ENCODE measurements around the gene OTUD1. TPM values are rescaled to one million over a fixed set of nuclear protein-coding genes. Genes with fewer than 3 reads are reported as not detected.

Gene OTUD1
- total RNA-seq, 1 donor from 2014 or later, result 35.9 TPM

DNA sequence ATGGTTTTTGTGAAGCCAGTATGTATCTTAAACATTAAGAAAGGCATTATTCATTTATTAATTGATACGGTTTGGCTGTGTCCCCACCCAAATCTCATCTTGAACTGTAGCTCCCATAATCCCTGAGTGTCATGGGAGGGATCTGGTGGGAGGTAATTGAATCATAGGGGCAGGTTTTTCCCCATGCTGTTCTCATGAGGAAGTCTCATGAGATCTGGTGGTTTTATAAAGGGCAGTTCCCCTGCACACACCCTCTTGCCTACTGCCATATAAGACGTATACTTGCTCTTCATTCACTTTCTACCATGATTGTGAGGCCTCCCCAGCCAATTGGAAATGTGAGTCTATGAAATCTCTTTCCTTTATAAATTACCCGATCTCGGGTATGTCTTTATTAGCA is 28.1 kb downstream of the OTUD1 start:
- DNase-seq (ENCODE audit: low spot score), result no peak

DNA sequence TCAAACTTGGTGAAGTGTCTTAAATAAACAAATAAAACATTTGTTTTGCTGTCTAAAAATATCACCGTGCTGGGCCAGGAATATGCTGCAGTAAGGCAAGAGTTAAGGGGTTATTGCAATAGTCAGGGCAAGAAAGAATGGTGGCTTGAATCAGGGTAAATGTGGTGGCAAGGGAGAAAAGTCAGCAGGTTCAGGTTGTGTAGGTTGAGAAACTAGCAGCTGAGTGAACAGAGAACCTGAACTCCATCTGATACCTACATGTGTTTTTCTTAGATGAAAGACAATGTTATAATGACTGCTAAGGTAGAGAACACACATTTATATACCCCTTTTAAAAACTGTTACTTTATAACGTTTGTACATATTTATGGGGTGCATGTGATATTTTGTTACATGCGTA is 28.7 kb downstream of the OTUD1 start:
- no peak for DNase-seq (ENCODE audit: low spot score)

DNA sequence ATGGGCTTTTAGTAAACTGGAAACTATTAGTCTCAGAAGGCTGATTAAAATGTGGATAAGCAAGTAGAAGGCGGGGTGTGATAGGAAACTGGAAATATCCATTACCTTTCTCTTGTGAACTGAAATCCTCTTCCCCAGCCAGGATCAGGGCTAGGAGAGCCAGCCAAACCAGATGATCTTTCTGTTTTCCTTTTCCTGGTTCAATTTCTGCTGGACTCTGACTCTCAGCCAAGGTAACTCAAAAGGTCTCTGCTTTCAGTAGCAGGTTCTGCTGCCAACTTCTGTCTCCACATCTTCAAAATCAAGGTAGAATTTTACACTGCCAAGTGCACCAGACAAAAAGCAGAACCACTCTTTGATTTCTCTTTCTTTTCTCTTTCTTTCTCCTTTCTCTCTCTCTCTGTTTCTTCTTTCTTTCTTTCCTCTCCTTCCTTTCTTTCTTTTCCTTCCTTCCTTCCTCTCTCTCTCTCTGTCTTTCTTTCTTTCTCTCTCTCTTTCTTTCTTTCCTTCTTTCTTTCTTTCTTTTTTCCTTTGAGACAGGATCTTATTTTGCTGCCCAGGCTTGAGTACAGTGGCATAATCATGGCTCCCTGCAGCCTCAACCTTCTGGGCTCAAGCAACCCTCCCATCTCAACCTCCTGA is 30.8 kb downstream of the OTUD1 start:
- DNase-seq (ENCODE audit: low spot score), result no peak

DNA sequence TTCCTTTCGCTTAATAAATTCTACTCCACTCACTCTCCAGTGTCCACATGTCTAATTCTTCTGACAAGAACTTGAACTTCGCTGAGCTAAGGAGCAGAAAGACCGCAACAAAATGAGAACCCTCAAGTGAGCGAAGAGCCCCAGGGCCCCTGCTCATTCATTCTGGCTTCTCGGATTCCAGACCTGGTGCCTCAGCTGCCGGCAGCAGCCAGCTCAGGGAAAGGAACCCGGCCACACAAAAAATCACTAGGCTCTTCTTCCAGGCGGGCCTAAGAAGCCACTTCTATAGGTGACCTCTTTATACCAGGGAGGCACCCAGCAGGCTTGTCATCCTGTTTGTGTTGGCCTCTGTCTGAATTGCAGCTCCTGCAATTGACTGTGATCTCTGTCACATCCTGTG is 33.3 kb downstream of the OTUD1 start:
- no peak for DNase-seq (ENCODE audit: low spot score)

DNA sequence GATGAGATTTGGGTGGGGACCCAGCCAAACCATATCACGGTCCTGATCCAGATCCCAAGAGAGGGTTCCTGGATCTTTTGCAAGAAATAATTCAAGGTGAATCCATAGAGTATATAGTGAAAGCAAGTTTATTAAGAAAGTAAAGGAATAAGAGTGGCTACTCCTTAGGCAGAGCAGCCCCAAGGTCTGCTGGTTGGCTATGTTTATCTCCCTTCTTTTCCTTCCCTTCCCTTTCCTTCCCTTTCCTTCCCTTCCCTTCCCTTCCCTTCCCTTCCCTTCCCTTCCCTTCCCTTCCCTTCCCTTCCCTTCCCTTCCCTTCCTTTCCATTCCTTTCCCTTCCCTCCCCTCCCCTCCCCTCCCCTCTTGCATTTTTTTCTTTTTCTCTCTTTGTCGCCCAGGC is 35.2 kb downstream of the OTUD1 start:
- DNase-seq (ENCODE audit: low spot score), result no peak

DNA sequence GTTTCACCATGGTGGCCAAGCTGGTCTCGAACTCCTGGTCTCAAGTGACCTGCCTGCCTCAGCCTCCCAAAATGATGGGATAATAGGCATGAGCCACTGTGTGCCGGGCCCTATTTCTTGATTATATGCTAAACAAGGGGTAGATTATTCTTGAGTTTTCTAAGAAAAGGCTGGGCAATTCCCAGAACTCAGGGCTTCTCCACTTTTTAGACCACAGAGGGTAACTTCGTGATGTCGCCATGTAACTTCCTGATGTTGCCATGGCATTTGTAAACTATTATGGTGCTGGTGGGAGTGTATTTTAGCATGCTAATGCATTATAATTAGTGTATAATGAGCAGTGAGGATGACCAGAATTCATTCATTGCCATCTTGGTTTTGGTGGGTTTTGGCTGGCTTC is 35.8 kb downstream of the OTUD1 start:
- DNase-seq (ENCODE audit: low spot score), result no peak

DNA sequence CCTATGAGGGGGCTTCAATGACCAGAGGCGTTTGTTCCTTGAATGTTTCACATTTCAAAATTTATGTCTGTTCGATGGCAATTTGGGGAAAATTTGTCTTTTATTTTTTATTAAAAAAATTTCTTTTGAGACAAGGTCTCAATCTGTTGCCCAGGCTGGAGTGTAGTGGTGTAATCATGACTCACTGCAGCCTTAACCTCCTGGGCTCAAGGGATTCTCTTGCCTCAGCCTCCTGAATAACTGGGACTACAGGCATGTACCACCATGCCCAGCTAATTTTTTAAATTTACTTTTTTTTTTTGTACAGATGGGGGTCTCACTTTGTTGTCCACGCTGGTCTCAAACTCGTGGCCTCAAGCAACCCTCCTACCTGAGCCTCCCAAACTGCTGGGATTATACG is 39.7 kb downstream of the OTUD1 start:
- no peak for DNase-seq (ENCODE audit: low spot score)

DNA sequence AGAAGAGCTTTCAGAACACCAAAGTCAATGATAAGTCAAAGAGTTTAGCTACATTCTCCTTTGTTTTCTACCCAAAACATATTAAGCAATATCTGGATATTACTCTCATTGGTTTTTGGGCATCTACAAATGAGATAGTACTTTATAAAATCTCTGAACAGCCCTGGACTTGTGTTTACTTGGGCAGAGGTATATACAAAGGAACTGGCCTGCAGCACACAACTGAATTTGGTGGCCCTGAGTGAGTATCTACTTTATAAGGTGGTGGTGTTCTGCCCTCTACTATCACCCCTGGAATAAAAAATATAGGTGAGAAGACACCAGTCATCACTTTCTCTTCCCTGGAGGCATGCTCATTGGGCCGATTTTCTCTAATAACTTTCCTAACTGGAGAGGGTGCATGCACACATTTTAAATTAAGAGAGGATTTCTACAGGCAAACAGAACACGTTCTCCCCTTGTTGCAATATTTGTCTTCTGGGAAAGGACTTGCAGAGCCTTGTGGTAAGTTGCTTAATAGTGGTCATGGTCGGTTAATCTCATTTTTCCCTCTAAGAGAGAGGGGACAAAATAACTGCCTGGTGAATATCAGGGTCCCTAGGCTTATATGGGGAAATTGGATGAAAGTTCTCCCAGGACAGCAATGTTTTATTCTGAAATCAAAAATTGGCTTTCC is 41.1 kb downstream of the OTUD1 start:
- DNase-seq (ENCODE audit: low spot score), result no peak

DNA sequence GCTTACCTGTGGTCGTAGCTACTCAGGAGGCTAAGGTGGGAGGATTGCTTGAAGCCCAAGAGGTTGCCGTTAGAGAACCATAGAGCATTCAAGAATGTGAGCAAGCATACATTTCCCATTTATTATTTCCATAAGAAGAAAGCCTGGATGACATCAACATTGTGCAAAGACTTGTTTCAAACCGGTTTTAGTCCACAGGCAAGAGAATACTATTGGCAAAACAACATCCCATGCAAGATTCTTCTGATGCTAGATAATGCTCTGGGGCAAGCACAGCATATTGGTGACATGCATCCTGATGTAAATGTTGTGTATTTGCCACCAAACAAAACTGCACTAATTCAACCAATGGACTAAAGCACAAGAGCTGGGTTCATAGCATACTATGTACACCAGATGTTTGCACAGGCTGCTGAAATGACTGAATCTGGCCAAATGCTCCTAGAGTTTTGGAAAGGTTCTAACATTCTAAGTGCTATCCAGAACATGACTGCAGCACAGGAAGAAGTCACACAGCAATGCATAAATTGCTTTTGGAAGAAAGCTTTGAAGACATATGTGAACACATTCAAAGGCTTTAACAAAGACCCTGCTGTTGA is 42.6 kb downstream of the OTUD1 start:
- DNase-seq (ENCODE audit: low spot score), result peak; percentile 14

DNA sequence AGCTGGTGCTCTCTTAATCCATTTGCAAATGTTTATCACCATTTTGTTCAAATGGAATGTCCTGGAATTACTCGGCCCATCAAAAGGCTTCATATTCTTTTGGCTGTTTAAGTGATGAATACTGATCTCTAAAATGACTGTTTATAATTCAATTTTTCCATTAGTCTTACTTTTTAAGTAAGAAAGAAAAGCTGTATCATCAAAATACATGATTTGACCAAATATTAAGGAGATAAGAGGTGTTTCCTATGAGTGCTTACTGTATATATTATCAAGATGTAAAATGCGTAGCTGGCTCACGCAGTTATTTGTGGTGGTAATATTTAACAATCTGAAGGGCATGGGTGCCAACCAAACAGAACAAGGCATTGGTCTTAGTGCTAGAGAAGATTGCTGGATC is 51.2 kb downstream of the OTUD1 start:
- no peak for DNase-seq (ENCODE audit: low spot score)

Other genes with a start within 250 kb of the OTUD1 start
- gene PTF1A, start 246.8 kb upstream of the OTUD1 start, total RNA-seq (ENCODE audit: insufficient read depth, low replicate concordance), result 7.5 TPM
- 7.7 TPM for gene C10orf67, start 94.3 kb upstream of the OTUD1 start, total RNA-seq (ENCODE audit: insufficient read depth, low replicate concordance)